K562 (cell line): ENCODE results near the gene CYP24A1. TPM values are rescaled to one million over a fixed set of nuclear protein-coding genes. Genes with fewer than 3 reads are reported as not detected.

Experiments
- ATAC-seq: fragments of 200-7000 bp; cut with Tn5 transposase; 3 replicates; pipeline ENCODE4 v1.9.1; 2020; ENCODE audit warnings: moderate library complexity
- BruUV-seq: library from RNA; stranded (reverse); fragments of 400-500 nt; replicated peaks from 2 replicates; lab custom pipeline; 2021; lab: Mats Ljungman, UMichigan
- CTCF ChIA-PET: fragments of 300-600 bp; formaldehyde crosslinking; extraction: SDS; loops from one replicate; lab custom pipeline; 2021; ENCODE audit warnings: low intra/inter-chr PET ratio; lab: Yijun Ruan, JAX
- POLR2A ChIA-PET: fragments of 300-600, 350-650 bp; sonication (Branson Sonifier 250); formaldehyde crosslinking; extraction: SDS; loops from one replicate; lab custom pipeline; 2021; ENCODE audit warnings: antibody characterized with exemption, inconsistent platforms; lab: Yijun Ruan, JAX
- DNase-seq, 4 experiments: peaks; one replicate each; pipeline versions ENCODE4 v3.0.0 to v3.0.0-alpha.2; 2011 to 2018; ENCODE audit warnings: low spot score in 3 of 4, mixed read lengths in 3 of 4; ENCODE audit errors: extremely low read depth in 1 of 4
- FAIRE-seq: peaks from 2 replicates; lab custom pipeline; 2011; peaks lifted over from hg19 to GRCh38; lab: Jason Lieb, UNC
- H2AFZ ChIP-seq: 2 replicates; pipeline ENCODE4 v1.6.0; 2011; ENCODE audit warnings: low read depth, low read length, control low read depth, inconsistent platforms
- H3K27ac ChIP-seq: fragments of 200-600 bp; 3 replicates; pipeline ENCODE4 v1.8.0; 2011; ENCODE audit warnings: low read depth, mild to moderate bottlenecking, control low read depth, inconsistent platforms, low read length, moderate library complexity, mixed read lengths; ENCODE audit errors: extremely low read depth
- H3K27me3 ChIP-seq, 2 experiments: fragments of 300-600 bp in 1 of 2; 2 replicates in 1 of 2; 3 replicates in 1 of 2; pipeline versions ENCODE4 v1.6.0 to v1.8.0; 2011; ENCODE audit warnings: inconsistent platforms in 2 of 2, low read length in 2 of 2, mild to moderate bottlenecking in 1 of 2, mixed read lengths in 1 of 2, moderate library complexity in 1 of 2; ENCODE audit not compliant: control insufficient read depth in 2 of 2, insufficient read depth in 2 of 2
- H3K36me3 ChIP-seq: fragments of 300-600 bp; 3 replicates; pipeline ENCODE4 v1.8.0; 2011; ENCODE audit warnings: mild to moderate bottlenecking, low read length, inconsistent platforms; ENCODE audit not compliant: control insufficient read depth, insufficient read depth
- H3K4me1 ChIP-seq, 2 experiments: fragments of 200-600 bp in 1 of 2; replicated peaks in 1 of 2; 2 replicates in 1 of 2; 3 replicates in 1 of 2; pipeline versions ENCODE4 v1.5.1 to v1.8.0; 2011; ENCODE audit warnings: inconsistent platforms in 2 of 2, low read length in 2 of 2, mild to moderate bottlenecking in 1 of 2, mixed read lengths in 1 of 2, moderate library complexity in 1 of 2; ENCODE audit not compliant: control insufficient read depth in 2 of 2, insufficient read depth in 2 of 2
- H3K4me2 ChIP-seq: 2 replicates; pipeline ENCODE4 v1.6.1; 2011; ENCODE audit warnings: low read length, control low read depth, inconsistent platforms, mixed read lengths; ENCODE audit not compliant: insufficient read depth
- H3K4me3 ChIP-seq: fragments of 200-600 bp; sonication (generic), shearing (Covaris generic); 2 replicates; pipeline ENCODE4 v1.5.1; 2016; ENCODE audit warnings: control low read depth, inconsistent platforms
- H3K79me2 ChIP-seq: fragments of 200-600 bp; 3 replicates; pipeline ENCODE4 v1.8.0; 2011; ENCODE audit warnings: low read length, inconsistent platforms; ENCODE audit not compliant: control insufficient read depth, insufficient read depth
- H3K9ac ChIP-seq, 2 experiments: 2 replicates each; pipeline versions ENCODE4 v1.6.0 to v1.6.1; 2011; ENCODE audit warnings: low read depth in 2 of 2, low read length in 2 of 2, control low read depth in 1 of 2, inconsistent platforms in 1 of 2, mild to moderate bottlenecking in 1 of 2, mixed read lengths in 1 of 2; ENCODE audit not compliant: insufficient read depth in 1 of 2
- H3K9me1 ChIP-seq: one replicate; pipeline ENCODE4 v1.6.0; 2011; ENCODE audit warnings: inconsistent platforms, mild to moderate bottlenecking, low read length, moderate library complexity; ENCODE audit not compliant: control insufficient read depth, insufficient read depth
- H3K9me3 ChIP-seq: replicated peaks from 2 replicates; pipeline ENCODE4 v1.5.1; 2011; ENCODE audit warnings: low read depth, low read length, inconsistent platforms; ENCODE audit not compliant: control insufficient read depth, insufficient read depth
- H4K20me1 ChIP-seq: replicated peaks from 2 replicates; pipeline ENCODE4 v1.6.1; 2011; ENCODE audit warnings: low read length, inconsistent platforms, mixed read lengths; ENCODE audit not compliant: control insufficient read depth, insufficient read depth
- NFIC ChIP-seq: fragments of 450-650 bp; IDR thresholded peaks from 2 replicates; pipeline ENCODE4 v1.6.1; 2017; ENCODE audit warnings: mild to moderate bottlenecking, inconsistent platforms
- PHB ChIP-seq: fragments of 250-450 bp; sonication (Bioruptor Pico); IDR thresholded peaks from 2 replicates; pipeline ENCODE4 v1.5.0; 2021
- RBBP5 ChIP-seq: fragments of 200-600 bp; sonication (generic); IDR thresholded peaks from 2 replicates; pipeline ENCODE4 v1.6.1; 2012; ENCODE audit warnings: borderline replicate concordance, mild to moderate bottlenecking, low read length, control low read depth, inconsistent platforms; ENCODE audit not compliant: insufficient read depth, poor library complexity, severe bottlenecking
- ZNF232 ChIP-seq: sonication (generic); formaldehyde crosslinking; IDR thresholded peaks from 2 replicates; pipeline ENCODE4 v1.8.0; 2022; ENCODE audit warnings: mild to moderate bottlenecking, missing genetic modification reagents
- ZNF263 ChIP-seq: sonication (generic); formaldehyde crosslinking; IDR thresholded peaks from 2 replicates; pipeline ENCODE4 v1.8.0; 2022; ENCODE audit warnings: mild to moderate bottlenecking, missing genetic modification reagents, borderline replicate concordance
- ZNF785 ChIP-seq: fragments of 250-450 bp; sonication (Bioruptor Pico); IDR thresholded peaks from 2 replicates; pipeline ENCODE4 v1.4.0; 2020; ENCODE audit warnings: mild to moderate bottlenecking
- WGBS: fragments of 100-300 bp; shearing (Covaris generic); methylation state at CpG from one replicate; pipeline ENCODE4 v1.1.6; 2016; ENCODE audit warnings: low coverage, mixed read lengths; ENCODE audit not compliant: insufficient coverage; ENCODE audit errors: missing lambda C conversion rate; 5-methylcytosine and 5-hydroxymethylcytosine counted together
- in situ Hi-C: fragments of 300-500 bp; cut with MboI; formaldehyde crosslinking; loops from 4 replicates; pipeline ENCODE4 v1.15.0; 2018; ENCODE audit warnings: inconsistent platforms, mixed read lengths
- intact Hi-C: fragments of 100-400 bp; cut with micrococcal nuclease; formaldehyde crosslinking; loops from 2 replicates; pipeline ENCODE4 v1.14.2; 2022
- polyA plus RNA-seq, 8 experiments: library from polyadenylated mRNA; depleted of rRNA in 4 of 8; stranded (reverse) in 5 of 8; unstranded in 3 of 8; fragments of >200 nt; fragmentation: Nextera tagmentation in 2 of 8; fragmentation: Illumina TruSeq in 1 of 8; extraction: Ambion mirVana in 2 of 8; extraction: Trizol in 1 of 8; gene quantifications; 2 replicates each; pipeline versions ENCODE4 v1.2.1 to v1.2.3, GENCODE V29; 2011 to 2014; ENCODE audit warnings: inconsistent platforms in 1 of 8, missing spikeins in 1 of 8
- total RNA-seq, 7 experiments: library from RNA; depleted of rRNA in 6 of 7; stranded (reverse); fragments of >200 nt in 6 of 7; fragmentation: Illumina TruSeq in 2 of 7; extraction: Trizol in 2 of 7; gene quantifications; 2 replicates each; pipeline versions ENCODE4 v1.2.1 to v1.2.3, GENCODE V29; 2011 to 2021; ENCODE audit warnings: low replicate concordance in 1 of 7
- TF ChIP-seq, protein P1 (sequence below): fragments of 450-650 bp; IDR thresholded peaks from 2 replicates; pipeline ENCODE4 v1.6.1; 2014; ENCODE audit warnings: low read depth, mild to moderate bottlenecking, moderate library complexity, borderline replicate concordance
- TF ChIP-seq, protein P2 (sequence below), 3 experiments: fragments of 200-800 bp in 1 of 3; fragments of 250-450 bp in 1 of 3; fragments of 450-650 bp in 1 of 3; sonication (Bioruptor Pico) in 1 of 3; sonication (Bioruptor generic) in 1 of 3; formaldehyde crosslinking in 1 of 3; IDR thresholded peaks; 2 replicates each; pipeline versions ENCODE4 v1.6.1 to v1.8.0; 2016 to 2022; ENCODE audit warnings: mild to moderate bottlenecking in 2 of 3, missing genetic modification characterization in 2 of 3, missing compliant biosample characterization in 1 of 3, moderate library complexity in 1 of 3

CYP24A1 gene
- total and polyA plus RNA-seq, 9 of the 15 experiments (the other 6 are each of a cell fraction or from before 2014, with no cell fraction given): 0.04 TPM; not detected in 8

DNA sequence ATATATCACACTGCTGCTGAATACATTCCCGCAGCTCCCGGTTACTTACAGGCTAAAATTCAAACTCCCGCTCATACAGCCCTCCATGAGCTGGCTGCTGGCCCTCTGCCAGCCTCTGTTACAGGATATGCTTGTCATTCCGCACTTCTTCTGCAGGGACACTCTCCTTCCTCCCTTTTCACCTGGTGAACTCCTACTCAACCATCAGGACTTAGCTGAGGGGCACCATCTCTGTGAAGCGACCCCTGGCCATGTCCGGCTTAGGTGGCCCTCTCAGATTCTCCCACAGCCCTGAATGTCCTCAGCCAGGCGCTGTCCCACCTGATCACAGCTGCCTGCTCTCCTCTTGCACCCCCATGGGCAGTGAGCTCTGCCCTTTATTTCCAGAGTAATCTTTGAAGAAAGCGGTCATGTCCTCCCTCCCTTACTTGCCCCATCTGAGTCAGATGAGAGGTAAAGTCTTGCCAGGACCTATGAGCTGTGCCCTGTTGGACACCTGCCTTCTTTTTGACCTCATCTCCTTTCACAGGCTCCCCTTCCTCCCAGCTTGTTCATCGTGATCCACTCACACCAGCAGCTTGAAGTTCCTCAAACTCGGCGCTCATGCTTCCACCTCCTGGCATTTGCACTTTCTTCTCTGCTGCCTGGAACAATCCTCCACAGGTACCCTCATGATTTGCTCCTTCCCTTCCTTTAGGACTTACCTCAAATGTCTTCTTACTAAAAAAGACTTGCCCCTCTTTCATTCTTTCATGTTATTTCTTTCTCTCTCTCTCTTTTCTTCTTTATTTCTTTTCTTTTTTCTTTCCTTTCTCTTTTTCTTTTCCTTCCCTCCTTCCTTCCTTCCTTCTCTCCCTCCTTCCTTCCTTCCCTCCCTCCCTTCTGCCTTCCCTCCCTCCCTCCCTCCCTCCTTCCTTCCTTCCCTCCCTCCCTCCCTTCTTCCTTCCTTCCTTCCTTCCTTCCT, 5.6 kb downstream of the CYP24A1 start:
- H3K9me1 ChIP-seq: no peaks in the 10 kb centered on the region
- H3K4me2 ChIP-seq: no peak overlapping the region
- no peak overlapping the region for H2AFZ ChIP-seq
- H3K9ac ChIP-seq: no peak overlapping the region
- ATAC-seq (peak; percentile 64; the same call in 2 of the 3 replicates), FAIRE-seq (no peak), DNase-seq (peak in 2 of 4 experiments; percentile 19 to 35)
- H3K27me3 ChIP-seq: peaks cover 36 to 45% of the 10 kb centered on the region in 2 experiments
- POLR2A ChIA-PET: no interaction called here
- no peaks in the 10 kb centered on the region for H4K20me1 ChIP-seq
- CTCF ChIA-PET: no interaction called here
- no peaks in the 10 kb centered on the region for H3K9me3 ChIP-seq
- intact Hi-C loops (no loop called here), in situ Hi-C loops (no loop called here)
- no peaks in the 10 kb centered on the region for H3K79me2 ChIP-seq
- H3K27ac ChIP-seq: no peak overlapping the region
- BruUV-seq: no TSS peak
- WGBS: 0% methylated on average over 11 of the region's 11 CpGs
- TF ChIP-seq NFIC (peak; percentile 82), ZNF232 (CRISPR knock-in tag) (no peak), RBBP5 (no peak), ZNF785 (CRISPR knock-in tag) (no peak), ZNF263 (CRISPR knock-in tag) (0 out of 2 replicates have a peak, but pooled peaks have one; percentile 42), PHB (CRISPR knock-in tag) (no peak)
- TF ChIP-seq, protein P1, sequence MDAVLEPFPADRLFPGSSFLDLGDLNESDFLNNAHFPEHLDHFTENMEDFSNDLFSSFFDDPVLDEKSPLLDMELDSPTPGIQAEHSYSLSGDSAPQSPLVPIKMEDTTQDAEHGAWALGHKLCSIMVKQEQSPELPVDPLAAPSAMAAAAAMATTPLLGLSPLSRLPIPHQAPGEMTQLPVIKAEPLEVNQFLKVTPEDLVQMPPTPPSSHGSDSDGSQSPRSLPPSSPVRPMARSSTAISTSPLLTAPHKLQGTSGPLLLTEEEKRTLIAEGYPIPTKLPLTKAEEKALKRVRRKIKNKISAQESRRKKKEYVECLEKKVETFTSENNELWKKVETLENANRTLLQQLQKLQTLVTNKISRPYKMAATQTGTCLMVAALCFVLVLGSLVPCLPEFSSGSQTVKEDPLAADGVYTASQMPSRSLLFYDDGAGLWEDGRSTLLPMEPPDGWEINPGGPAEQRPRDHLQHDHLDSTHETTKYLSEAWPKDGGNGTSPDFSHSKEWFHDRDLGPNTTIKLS: no peak
- TF ChIP-seq, protein P2, sequence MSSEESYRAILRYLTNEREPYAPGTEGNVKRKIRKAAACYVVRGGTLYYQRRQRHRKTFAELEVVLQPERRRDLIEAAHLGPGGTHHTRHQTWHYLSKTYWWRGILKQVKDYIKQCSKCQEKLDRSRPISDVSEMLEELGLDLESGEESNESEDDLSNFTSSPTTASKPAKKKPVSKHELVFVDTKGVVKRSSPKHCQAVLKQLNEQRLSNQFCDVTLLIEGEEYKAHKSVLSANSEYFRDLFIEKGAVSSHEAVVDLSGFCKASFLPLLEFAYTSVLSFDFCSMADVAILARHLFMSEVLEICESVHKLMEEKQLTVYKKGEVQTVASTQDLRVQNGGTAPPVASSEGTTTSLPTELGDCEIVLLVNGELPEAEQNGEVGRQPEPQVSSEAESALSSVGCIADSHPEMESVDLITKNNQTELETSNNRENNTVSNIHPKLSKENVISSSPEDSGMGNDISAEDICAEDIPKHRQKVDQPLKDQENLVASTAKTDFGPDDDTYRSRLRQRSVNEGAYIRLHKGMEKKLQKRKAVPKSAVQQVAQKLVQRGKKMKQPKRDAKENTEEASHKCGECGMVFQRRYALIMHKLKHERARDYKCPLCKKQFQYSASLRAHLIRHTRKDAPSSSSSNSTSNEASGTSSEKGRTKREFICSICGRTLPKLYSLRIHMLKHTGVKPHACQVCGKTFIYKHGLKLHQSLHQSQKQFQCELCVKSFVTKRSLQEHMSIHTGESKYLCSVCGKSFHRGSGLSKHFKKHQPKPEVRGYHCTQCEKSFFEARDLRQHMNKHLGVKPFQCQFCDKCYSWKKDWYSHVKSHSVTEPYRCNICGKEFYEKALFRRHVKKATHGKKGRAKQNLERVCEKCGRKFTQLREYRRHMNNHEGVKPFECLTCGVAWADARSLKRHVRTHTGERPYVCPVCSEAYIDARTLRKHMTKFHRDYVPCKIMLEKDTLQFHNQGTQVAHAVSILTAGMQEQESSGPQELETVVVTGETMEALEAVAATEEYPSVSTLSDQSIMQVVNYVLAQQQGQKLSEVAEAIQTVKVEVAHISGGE (CRISPR knock-in tag; IDR thresholded peaks at IDR 0.05): peak in 1 of 3 experiments; percentile 80; a peak in 2 of 6 replicates
- H3K36me3 ChIP-seq: no peaks in the 10 kb centered on the region
- no peak overlapping the region for H3K4me3 ChIP-seq
- H3K4me1 ChIP-seq: peaks cover 0 to 5% of the 10 kb centered on the region in 2 experiments; a peak in 2 of 5 replicates
